Measurements from ENCODE around the gene TBL3.
"Not testable (repeated sequence)": the region's sequence is repeated elsewhere in the genome, so short reads cannot be mapped to it uniquely, and the experiment has no call there.

The TBL3 gene

GRCh38 chr16:1944612-1945199 is 27.1 kb upstream of the TBL3 start:
- no peak for DNase-seq

GRCh38 chr16:1945559-1946391 is 26.1 kb upstream of the TBL3 start:
- no peak for DNase-seq

DNA sequence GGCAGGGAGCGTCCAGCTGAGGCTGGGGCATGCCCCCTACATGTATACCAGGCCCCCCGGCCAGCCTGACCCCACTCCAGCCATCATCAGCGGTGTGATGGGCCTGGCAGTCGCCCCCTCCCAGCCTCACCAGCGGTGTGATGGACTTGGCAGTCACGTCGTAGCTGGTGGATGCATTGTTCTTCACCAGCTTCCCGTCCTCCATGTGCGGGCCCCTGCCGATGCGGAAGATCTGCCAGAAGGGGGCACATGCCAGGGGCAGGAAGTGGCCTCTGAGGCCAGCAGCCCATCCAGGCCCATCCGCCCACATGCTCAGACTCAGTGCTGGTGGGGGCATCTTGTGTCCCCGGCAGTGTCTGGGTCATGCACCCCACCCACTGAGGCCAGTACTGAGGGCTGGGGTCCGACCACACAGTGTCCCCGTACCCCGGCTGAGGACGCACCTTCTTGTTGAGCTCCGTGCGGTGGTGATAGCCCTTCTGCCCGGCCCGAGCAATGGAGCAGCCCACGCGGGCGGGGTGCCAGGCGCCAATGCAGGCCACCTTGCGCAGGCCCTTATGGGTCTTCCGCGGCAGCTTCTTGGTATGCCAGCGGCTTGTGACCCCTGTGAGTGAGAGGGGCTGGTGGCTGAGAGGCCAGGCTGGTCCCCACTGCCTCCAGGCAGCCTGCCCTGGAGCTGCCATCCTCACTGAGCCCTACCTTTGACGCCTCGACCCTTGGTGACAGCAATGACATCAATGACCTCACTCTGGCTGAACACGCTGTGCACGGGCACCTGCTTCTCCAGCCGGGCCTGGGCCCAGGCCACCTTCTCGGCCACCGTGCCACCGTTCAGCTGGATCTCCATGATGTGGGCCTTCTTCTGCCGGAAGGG is 25.1 kb upstream of the TBL3 start:
- no peak for DNase-seq

- no peak for DNase-seq
These were observed 24.5 kb upstream of the TBL3 start for GRCh38 chr16:1947369-1947670.

DNA sequence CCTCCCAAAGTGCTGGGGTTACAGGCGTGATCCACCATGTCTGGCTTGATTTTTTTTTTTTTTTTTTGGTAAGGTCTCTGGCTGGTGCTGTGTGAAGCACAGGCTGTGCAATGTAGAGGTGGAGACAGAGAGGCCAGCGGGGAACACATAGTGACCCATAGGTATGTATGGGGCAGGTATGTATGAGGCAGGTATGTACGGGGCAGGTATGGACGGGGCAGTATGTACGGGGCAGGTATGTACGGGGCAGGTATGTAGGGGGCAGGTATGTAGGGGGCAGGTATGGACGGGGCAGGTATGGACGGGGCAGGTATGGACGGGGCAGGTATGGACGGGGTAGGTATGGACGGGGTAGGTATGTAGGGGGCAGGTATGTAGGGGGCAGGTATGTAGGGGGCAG is 22.3 kb upstream of the TBL3 start:
- DNase-seq = no peak

- DNase-seq = no peak
These were observed 21.8 kb upstream of the TBL3 start for GRCh38 chr16:1950047-1950446.

DNA sequence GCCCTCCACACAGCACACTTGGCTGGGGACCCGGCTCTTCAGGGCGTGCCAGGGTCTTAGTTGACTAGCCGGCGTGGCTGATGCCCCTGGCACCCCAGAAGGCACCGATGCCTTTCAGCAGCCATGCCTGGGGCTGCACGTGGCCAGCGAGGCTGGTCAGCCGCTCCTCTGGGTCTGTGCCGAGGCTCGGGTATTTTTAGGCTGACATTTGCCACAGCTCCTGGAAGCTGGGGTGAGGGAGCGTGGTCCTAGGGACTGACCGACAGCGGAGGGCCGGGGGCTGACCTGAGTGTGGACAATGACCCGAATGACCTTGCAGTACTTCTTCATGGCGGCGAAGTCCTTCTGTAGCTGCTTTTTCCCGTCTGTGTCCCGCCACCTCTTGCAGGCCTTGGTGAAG is 21.3 kb upstream of the TBL3 start:
- no peak for DNase-seq

DNA sequence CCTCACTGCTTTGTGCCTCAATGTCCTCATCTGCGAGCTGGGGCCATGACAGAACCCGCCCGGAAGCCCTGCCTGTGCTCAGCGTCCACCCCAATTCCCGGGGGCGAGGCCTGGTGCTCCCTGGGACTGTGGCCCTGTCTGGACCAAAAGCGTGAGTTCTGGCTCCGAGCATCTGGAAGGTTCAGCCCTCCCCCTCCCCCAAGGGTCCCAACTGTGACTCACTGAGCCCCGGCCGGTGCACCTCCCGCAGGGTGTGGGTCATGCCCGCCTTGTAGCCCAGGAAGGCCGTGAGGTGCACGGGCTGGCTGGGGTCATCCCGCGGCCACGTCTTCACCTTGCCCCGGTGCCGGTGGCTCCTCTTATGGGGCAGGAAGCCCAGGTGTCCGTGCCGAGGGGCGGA is 18.1 kb upstream of the TBL3 start:
- DNase-seq = no peak

- DNase-seq = not testable (repeated sequence)
These were observed 14.3 kb upstream of the TBL3 start for GRCh38 chr16:1957434-1958142.

GRCh38 chr16:1958143-1958491 is 13.7 kb upstream of the TBL3 start:
- not testable (repeated sequence) for DNase-seq

DNA sequence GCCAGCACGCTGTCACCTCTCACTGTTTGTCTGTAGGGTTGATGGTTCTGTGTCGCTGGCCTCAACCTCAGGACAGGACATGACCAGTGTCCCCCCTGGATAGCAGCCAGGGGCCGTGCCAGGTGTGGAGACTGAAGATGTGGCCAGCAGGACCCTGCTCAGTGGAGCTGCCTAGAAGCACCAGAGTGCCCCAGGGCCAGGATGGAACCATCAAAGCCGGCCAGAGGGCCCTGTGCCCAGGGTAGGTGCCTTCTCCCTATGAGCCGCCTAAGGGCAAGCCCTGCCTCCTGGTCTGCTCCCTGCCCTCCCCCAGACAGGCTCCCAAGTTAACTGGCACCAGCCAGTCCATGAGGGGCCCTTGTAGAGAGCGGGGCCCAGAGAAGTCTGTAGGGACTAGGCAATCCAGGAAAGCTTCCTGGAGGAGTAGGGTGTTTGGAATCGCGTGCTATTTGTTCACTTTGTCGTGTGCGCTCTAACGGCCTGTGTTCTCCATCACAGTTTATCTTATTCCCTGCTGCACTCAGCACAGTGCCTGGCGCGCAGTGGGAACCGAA is 13.1 kb upstream of the TBL3 start:
- no peak for DNase-seq

GRCh38 chr16:1959269-1960039 is 12.4 kb upstream of the TBL3 start, which contains the start of gene NDUFB10:
NDUFB10 (plus strand) TSS chr16:1959538; CDS start chr16:1959625, 87 bp downstream.
- DNase-seq = peak; percentile 65 to 88

- peak; percentile 47 to 69 for DNase-seq
These were observed 10.9 kb upstream of the TBL3 start for GRCh38 chr16:1960665-1961630.

- no peak for DNase-seq
These were observed 10.2 kb upstream of the TBL3 start for GRCh38 chr16:1961651-1962067.

- DNase-seq = not testable (repeated sequence)
These were observed 9.4 kb upstream of the TBL3 start for GRCh38 chr16:1962161-1963153.

DNA sequence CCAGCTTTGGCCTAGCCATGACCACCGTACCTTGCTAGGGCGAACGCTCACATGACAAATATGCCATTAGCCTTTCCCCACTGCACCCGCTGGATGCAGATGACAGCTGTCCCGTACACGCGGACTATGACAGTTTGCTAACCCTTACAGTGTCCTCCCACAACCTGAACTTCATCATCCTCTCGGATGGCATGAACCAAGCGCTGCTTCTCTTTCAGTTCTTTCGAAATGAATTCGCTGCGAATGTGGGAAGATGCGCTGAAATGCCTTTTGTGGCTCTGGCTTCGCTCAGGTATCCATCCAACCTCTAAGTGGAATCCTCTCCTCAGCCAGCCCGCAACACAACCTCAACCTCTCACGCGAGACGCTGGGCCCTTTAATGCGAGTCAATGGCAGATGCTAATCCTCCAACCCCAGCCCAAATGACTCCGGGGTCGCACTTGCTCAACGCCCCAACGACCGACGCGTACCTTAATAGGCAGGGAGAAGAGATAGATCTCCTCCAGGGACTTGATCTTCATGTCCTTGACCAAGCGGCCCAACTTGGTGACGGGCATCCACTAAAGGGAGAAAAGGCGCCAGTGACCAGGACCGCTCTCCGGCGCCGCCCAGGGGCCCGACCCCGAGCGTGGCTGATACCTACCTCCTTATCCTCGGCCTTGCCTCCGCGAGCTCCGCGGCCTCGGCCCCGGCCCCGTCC is 7.9 kb upstream of the TBL3 start:
- DNase-seq = no peak

GRCh38 chr16:1964506-1965395 is 7.1 kb upstream of the TBL3 start, which contains the start of gene RPS2:
RPS2 (minus strand) TSS chr16:1964826; CDS start chr16:1964625, 201 bp downstream.
- peak; percentile 94 to 98 for DNase-seq

All from SHP77 (cell line).